ENCODE data around the gene SMAD9.

The SMAD9 gene

GRCh38 chr13:36862002-36862685 lies 57.9 kb downstream of the SMAD9 start:
- no peaks in the 10 kb centered on the region for H3K27me3 ChIP-seq (replicated peaks)
- TF ChIP-seq CTCF (IDR thresholded peaks at IDR 0.05; ENCODE audit: low read depth, low read length, missing control alignments) = no peak
- H3K4me3 ChIP-seq (ENCODE audit: low read depth, low read length) = no peak overlapping the region
- in situ Hi-C loops (cut with HindIII; ENCODE audit: low pct_ligation_motif_present, low sequenced_read_pairs) = no loop called here
- no peak overlapping the region for H3K27ac ChIP-seq
- H3K36me3 ChIP-seq (replicated peaks) = no peaks in the 10 kb centered on the region
- no peak for DNase-seq

- no peak for TF ChIP-seq CTCF (IDR thresholded peaks at IDR 0.05; ENCODE audit: low read depth, low read length, missing control alignments)
- no peak for DNase-seq
- in situ Hi-C loops (cut with HindIII; ENCODE audit: low pct_ligation_motif_present, low sequenced_read_pairs) = no loop called here
- no peaks in the 10 kb centered on the region for H3K36me3 ChIP-seq (replicated peaks)
- H3K27ac ChIP-seq = no peak overlapping the region
- H3K27me3 ChIP-seq (replicated peaks) = no peaks in the 10 kb centered on the region
- no peak overlapping the region for H3K4me3 ChIP-seq (ENCODE audit: low read depth, low read length)
Measured at GRCh38 chr13:36859259-36859658, 60.8 kb downstream of the SMAD9 start.

DNA sequence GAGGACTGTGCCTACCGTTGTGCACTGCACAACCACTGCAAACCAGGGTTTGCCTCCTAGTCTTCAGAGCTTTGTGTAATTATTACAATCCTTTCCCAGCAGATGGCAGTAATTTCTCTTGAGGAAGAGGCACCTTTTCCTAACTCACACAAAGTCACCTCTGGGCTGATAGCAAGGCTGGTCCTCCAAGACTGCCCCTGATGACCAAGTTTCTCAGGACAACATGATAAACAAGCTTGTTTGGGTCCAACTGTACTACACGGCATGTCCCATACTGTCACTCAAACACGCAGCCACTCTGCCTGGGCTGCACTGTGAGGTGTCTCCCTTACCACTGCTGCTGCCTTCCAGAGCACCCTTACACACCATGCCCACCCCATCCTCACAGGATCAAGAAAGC lies 61.7 kb downstream of the SMAD9 start:
- DNase-seq = no peak
- H3K36me3 ChIP-seq (replicated peaks) = no peaks in the 10 kb centered on the region
- TF ChIP-seq CTCF (IDR thresholded peaks at IDR 0.05; ENCODE audit: low read depth, low read length, missing control alignments) = peak; percentile 59

DNA sequence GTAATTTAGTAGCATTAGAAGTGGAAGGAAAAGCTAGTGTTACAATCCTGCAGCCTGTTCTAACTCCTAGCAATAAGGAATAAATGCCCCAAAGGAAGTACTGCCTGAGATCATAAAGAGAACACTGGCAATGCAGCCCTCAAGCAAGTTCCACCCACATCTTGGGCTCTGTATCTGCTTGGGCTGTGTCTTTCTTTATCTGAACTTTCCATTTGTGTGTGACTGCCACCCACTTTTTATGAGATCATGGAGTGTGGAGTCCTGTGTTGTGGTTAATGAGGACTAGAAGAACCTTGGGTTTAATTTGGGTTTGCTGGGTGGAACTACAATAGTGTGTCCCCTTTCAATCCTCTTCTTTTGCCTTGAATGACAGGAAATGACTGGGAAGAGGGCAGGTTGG lies 62.8 kb downstream of the SMAD9 start:
- in situ Hi-C loops (cut with HindIII; ENCODE audit: low pct_ligation_motif_present, low sequenced_read_pairs) = no loop called here
- no peak for DNase-seq
- Histone ChIP-seq H3K36me3 (replicated peaks) (no peaks in the 10 kb centered on the region), H3K4me3 (ENCODE audit: low read depth, low read length) (no peak overlapping the region), H3K27me3 (replicated peaks) (no peaks in the 10 kb centered on the region), H3K27ac (no peak overlapping the region)
- no peak for TF ChIP-seq CTCF (IDR thresholded peaks at IDR 0.05; ENCODE audit: low read depth, low read length, missing control alignments)

More for the DNA sequence above, 61.7 kb downstream of the SMAD9 start:
- Histone ChIP-seq H3K27ac (no peak overlapping the region), H3K4me3 (ENCODE audit: low read depth, low read length) (no peak overlapping the region), H3K27me3 (replicated peaks) (no peaks in the 10 kb centered on the region)
- in situ Hi-C loops (cut with HindIII; ENCODE audit: low pct_ligation_motif_present, low sequenced_read_pairs) = no loop called here

GRCh38 chr13:36850790-36851438 lies 69.1 kb downstream of the SMAD9 start:
- Histone ChIP-seq H3K27ac (no peak overlapping the region), H3K36me3 (replicated peaks) (no peaks in the 10 kb centered on the region), H3K4me3 (ENCODE audit: low read depth, low read length) (no peak overlapping the region), H3K27me3 (replicated peaks) (no peaks in the 10 kb centered on the region)
- peak; percentile 47 for TF ChIP-seq CTCF (IDR thresholded peaks at IDR 0.05; ENCODE audit: low read depth, low read length, missing control alignments)
- DNase-seq = no peak
- in situ Hi-C loops (cut with HindIII; ENCODE audit: low pct_ligation_motif_present, low sequenced_read_pairs) = no loop called here

Data from brain microvascular endothelial cell (primary cell).